GM13976 (cell line): ENCODE results near the gene BMP8B.
A peak's percentile ranks its signal among the peaks of the same experiment; 100 is the strongest.

Source experiments
- DNase-seq: peaks from one replicate; pipeline ENCODE4 v3.0.0; 2012; ENCODE audit warnings: low spot score
- CTCF ChIP-seq: IDR thresholded peaks from 2 replicates; pipeline ENCODE4 v1.5.1; 2012; ENCODE audit warnings: borderline replicate concordance, mild to moderate bottlenecking; ENCODE audit not compliant: insufficient read depth; ENCODE audit errors: extremely low read depth, missing control alignments, control extremely low read depth
- in situ Hi-C: fragments of 300-500 bp; cut with MboI; formaldehyde crosslinking; loops from one replicate; pipeline ENCODE4 v1.12.0; 2022; ENCODE audit warnings: low sequenced_read_pairs, mixed read lengths, inconsistent platforms; ENCODE audit not compliant: unreplicated experiment

The BMP8B gene

GRCh38 chr1:39735731-39736130 lies 52.9 kb downstream of the BMP8B start:
- no peak for DNase-seq
- in situ Hi-C loops = no loop called here

DNA sequence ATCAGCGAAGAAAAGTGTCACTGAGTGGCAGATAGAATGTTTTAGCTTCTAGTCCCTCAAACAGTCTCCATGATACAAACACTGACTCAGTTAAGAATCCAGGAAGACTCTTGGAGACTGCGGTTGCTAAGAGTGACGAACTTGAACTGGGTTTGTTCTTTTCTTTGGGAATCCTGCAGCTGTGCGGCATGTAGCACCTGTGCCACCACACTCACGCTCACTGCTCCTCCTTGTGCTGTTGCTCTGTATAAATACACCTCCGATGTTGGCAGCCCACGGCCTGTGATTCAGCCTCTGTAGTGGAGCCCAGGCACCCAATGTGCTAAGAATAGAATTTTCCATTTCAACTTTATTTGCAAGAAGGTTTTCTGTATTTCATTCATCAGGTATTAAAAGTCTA lies 55.5 kb downstream of the BMP8B start:
- no peak for TF ChIP-seq CTCF
- in situ Hi-C loops = no loop called here
- no peak for DNase-seq

More at GRCh38 chr1:39735731-39736130, 52.9 kb downstream of the BMP8B start:
- no peak for TF ChIP-seq CTCF

- DNase-seq = no peak
- no peak for TF ChIP-seq CTCF
- in situ Hi-C loops = no loop called here
These were observed 55.9 kb downstream of the BMP8B start for GRCh38 chr1:39732730-39733129.

DNA sequence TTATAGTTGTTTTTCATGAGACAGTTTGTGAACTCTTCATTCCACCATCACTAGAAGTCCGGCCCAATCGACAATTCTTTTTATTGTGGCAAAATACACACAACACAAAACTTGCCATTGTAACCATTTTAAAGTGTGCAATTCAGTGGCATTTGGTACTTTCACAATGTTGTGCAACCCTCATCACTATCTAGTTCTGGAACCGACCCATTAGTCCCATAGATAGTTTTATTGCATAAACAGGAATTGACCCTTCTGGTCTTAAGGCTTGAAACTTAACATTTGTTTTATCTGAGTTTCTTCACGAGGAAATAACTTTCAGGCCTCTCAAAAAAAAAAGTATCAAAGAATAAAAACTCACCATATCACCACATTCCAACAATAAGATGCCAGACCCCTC lies 58.8 kb downstream of the BMP8B start:
- in situ Hi-C loops = no loop called here
- no peak for TF ChIP-seq CTCF

DNA sequence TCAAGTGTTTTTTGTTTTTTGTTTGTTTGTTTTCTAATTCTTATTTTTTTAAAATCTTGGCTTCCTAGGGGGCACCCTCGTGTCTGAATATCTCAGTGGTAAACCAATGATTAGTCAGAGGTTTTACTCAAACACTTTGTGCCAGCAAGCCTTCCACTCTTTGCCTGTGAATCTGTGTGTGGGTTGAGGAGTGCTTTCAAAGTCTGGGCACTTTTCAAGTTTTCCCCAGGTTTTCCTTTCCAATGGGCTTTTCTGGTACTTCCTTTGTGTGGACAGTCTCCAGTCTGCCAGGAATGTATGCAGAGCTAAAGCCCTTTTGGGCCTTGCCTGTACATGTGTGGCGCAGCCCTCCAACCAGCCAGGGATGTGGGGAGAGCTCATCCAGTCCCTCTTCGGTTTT lies 59.6 kb downstream of the BMP8B start:
- DNase-seq = no peak
- in situ Hi-C loops = no loop called here
- no peak for TF ChIP-seq CTCF

More for the DNA sequence above, 58.8 kb downstream of the BMP8B start:
- DNase-seq = no peak

- no peak for DNase-seq
- in situ Hi-C loops = no loop called here
- TF ChIP-seq CTCF = no peak
These were observed 60.7 kb downstream of the BMP8B start for GRCh38 chr1:39727932-39728317.

DNA sequence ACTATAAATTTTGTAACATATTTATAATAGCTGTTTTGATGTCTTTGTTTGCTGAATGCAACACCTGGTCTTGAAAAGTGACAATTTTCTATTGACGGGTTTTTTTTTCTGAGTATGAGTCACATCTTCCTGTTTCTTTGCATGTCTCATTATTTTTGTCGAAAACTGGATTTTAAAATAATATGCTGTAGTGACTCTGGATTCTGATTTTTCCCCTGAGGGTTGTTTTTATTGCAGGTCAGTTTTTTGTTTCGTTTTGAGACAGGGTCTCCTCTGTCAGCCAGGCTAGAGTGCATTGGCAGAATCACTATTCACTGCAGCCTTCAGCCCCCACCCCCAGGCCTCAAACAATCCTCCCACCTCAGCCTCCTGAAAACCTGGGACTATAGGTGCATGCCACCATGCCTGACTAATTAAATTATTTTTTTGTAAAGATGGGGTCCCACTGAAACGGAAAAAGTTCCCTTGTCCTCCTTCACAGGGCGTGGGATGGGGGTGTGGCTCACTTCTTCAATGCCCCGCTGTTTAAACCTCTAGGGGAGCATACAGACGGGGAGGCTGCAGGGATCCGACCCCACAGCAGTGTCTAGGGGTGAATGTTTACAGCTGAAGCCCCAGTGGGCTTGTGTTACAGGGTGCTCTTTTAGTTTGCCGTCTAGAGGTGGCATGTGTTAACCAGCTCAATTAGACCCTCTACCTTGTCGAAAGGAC lies 61.3 kb downstream of the BMP8B start:
- no peak for TF ChIP-seq CTCF
- DNase-seq = peak; percentile 48
- in situ Hi-C loops = no loop called here
